HG03575 (cell line): ENCODE measurements around the gene PNLIP.

Experiments
- ATAC-seq: cut with Tn5 transposase; IDR thresholded peaks from one replicate; pipeline ENCODE4 v1.9.1; 2021; ENCODE audit not compliant: unreplicated experiment, insufficient number of reproducible peaks, low FRiP score; ENCODE audit errors: extremely low read depth

PNLIP gene

DNA sequence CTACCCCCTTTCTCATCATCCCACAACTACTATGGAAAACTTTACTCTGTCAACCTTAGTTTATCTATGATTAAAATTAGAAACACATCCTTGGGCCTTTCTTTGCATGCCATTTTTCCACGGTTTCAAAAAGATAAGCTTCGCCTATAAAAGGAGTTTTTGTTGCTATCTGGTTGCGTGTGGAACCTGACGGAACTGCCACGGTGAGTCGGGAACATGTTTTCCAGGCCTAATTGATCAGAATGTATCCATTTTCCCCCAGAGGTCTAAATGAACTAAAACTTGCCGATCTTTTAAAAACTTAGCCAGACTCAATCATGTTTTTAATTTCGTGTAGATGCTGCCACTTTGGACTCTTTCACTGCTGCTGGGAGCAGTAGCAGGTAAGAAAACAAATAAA is at the start of gene PNLIP:
PNLIP (plus strand) TSS at position 176 of the 400 bp plus-strand sequence; CDS start at position 338, 162 bp downstream.
- no peak for ATAC-seq

DNA sequence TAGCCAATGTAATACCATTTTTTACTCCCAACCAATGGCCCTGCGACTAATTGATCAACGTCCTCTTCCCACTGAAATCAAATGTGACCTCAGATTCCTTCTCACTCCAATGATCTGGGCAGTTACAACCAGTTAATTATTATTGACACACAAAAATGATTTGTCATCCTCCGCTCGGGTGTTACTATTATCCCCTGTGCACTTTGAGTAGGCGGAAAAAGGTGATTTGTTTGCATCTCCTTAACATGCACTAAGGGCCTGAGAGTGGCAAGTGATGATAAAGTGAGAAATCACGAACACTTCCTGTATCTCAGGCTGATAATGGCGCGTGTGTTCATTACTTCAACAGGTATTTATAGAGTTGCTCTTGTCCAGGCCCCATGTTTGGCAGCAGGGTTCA is 40.9 kb upstream of the PNLIP start:
- no peak for ATAC-seq

DNA sequence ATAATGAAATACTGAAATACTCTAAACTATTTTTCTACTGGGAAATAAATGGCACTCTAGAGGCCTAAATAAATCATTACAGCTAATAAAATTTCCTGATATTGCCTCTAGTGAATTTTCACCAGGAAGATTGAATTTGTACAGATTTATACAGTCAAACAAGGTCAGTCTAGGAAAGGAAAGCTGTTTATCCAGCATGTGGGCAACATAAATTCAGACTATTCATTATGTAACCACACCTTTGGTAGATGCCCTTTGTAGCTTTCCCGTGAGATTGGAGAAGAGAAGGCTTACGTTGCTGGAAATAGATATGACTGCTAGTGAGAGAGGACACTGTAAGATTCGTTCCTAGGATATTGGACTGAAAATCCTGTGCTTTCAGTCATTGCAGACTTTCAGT is 35.2 kb upstream of the PNLIP start:
- ATAC-seq = no peak

DNA sequence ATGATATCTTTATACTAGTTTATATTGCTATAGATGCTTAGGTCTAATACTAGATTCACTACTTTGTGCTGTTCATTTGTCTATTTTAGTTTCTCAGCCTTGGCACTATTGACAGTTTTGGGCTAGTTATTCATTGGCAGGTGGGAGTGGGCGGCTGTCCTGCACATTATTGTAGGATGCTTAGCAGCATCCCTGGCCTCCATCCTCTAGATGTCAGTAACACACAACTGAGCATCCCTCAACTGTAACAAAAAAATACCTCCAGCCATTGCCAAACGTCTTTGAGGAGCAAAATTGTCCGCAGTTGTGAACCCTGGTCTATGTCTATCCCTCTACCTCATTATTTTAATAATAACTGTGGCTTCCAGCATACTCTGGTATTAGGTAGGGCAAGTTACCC is 34.4 kb upstream of the PNLIP start:
- ATAC-seq = no peak

DNA sequence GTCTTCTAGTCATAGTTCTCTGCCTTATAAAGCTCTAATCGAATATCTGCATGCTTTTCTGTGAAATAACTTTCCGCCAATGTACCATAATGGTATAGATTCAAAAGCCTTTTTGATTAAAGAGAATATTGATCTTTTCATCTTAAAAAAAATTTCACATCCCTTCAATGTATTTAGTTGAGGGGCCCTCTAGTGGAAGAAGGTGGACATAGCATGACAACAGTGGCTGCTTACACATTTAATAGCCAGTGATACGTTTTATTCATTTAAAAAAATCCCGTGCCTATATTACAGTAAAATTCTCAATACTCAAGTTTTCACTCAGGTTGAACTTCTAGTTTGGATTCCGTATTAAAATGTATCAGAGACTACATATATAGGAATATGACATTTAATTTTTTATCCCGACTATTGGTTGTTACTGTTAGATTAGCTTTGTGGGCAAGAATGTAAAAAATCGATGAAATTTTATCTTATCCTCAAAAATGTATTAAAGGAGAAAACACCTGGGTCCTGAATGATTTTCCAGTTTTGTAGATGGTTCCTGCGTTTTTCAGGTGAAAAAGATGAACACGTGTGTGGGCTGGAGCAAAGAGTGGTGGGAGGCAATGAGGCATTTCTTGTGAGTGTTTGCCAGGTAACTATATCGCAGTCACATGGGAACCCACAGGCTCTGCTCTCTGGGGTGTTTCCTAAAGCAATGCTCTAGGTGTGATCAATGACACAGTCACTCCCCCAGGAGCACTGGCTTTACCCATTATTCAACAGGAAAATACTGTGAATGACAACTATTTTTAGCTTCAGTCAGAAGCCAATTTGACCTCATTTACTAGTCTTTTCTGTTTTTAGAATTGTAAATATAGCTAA is 24.1 kb upstream of the PNLIP start:
- no peak for ATAC-seq

DNA sequence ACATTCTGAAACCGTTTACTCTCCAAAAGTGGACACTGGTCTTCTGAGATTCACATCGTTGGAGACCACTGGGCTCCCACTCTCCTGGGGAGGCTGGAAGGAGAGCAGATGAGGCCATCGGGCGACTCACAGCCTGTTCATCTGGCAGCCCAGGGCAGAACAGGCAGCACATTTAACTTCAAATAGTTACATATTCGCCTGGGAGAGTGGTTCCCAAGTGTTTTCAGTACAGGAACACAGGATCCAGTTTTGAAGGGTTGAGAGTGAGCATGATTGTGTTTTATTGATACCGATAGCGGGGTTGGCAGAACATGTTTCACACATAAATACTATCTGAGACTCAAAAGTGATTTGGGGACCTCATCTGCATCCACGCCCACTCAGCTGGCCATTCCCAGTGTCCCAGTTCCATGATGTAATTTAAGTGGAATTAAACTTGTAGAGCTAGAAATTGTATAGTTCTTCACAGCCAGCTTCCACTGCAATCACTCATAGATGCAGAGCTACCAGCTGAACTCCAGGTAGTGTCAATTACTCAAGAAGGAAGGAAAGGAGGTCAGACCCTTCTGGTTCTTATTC is 22.8 kb upstream of the PNLIP start:
- no peak for ATAC-seq

DNA sequence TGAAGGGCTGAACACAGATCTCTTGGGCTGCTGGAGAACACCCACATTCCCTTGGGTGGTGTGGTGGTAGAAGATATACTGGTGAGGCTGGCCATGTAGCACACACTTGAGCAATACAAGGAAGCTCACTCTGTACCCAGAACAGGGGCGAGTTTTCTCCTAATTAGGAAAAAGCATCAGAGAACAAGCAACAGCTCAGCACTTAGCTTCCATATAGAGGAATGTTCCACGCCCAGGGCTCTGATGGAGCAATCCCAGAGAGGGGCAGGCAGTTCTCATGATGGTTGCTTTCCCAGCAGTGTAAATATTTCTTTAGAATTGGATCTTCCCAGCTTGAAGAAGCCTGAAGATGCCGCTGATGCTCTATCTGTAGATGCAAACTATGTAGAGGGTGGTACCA is 21.0 kb upstream of the PNLIP start:
- ATAC-seq = no peak

DNA sequence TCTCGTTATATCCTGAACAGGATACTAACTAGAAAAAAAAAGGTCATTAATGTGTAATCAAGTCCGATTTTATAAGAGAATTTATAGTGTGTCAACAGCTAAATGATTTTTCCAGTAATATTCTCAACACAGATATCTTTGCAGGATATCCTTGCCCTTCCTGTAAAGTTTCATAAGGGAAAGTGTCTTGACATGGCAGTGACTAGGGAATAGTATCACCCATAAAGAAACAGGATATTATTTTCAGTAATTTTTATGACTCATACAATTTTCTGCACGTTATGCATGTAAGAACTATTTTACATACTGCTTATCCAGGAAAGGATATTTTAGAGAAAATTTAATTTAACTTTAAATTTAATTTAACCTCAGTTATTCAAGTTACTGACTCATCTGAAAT is 19.5 kb upstream of the PNLIP start:
- no peak for ATAC-seq

DNA sequence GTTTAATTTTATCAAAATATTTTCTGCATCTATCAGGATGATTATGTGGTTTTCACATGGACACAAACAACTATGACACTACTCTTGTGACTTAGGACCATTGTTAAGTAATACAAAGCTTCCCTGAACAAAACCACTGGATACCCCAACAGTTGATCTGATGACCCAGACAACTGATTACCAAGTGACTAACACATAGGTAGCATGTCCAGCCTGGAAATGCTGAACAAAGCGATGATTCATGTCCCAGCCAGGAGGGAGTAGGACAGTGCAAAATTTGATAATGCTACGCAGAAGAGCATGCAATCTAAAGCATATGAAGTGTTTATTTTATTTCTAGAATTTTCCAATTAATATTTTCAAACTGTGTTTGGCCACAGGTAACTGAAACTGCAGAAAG is 8.9 kb upstream of the PNLIP start:
- ATAC-seq = no peak

DNA sequence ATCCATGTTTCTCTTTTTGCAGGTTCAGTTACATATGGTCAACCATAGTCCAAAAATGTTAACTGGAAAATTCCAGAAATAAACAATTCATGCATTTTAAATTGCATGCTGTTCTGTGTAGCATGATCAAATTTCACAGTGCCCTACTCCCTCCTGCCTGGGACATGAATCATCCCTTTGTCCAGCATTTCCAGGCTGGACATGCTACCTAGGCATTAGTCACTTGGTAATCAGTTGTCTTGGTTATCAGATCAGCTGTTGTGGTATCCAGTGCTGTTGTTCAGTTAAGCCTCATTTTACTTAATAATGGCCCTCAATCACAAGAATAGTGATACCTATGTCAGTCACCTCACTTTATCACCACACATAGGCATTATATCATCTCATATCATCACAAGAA is 7.3 kb upstream of the PNLIP start:
- no peak for ATAC-seq

DNA sequence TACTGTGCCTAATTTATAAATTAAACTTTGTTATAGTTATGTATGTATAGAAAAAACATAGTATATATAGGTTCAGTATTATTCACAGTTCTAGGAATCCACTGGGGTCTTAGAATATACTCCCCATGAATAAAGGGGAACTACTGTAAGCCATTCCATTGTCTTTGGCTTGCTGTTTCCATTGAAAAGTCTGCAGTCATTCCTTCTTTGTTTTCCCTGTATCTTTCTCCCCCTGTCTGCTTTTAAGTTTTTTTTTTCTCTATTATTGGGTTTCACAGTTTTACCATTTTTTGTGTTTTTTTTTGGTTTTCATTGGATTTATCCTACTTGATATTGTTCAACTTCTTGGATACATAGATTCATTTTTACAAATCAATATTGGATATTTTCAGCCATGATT is 6.7 kb upstream of the PNLIP start:
- ATAC-seq = no peak

DNA sequence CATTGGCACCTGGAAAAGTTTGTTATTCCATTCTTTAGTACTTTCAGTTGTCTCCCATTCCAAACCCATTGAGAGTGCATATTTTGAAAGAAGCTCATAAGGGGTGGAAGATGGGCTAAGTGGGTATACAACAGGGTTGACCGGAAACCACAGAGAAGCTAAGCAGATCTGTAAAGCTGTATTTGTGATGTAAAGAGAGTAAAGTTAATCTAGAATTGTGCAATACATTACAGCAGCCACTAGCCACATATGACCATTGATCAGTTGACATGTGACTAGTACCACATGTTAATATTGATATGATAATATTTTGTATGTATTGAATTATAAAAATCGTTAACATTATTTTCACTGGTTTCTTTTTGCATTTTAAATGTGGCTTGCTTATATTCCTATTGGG is 4.9 kb upstream of the PNLIP start:
- ATAC-seq = no peak

DNA sequence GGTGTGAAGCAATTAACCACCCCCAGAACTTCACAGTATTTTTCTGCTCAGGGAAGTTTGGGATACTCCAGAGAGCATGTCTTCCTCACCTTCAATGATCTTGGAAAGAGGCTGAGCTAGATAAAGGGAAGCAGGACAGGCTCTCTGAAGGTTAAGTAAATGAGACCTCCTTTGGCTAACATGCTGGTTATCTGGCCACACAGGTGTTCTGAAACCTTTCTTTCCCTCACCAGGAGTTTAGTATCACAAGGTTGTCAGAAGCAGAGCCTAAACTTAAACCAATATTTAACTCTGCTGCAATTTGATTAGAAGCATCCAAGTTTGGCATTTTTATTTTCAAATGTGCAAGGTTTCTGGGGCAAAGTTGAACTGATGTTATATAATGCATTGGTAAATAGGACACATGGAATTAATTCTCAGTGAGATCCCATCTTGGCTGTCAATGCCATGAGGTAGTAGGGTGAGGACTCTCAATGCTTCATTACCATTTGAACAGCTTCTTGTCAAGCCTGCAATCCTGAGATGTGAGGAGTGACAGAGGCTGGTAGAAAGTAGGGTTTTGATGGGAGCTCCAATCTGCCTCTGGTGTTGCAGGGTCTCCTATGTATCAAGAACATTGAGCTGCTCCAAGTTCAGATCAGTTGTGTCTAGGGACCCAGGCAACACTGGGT is 3.6 kb upstream of the PNLIP start:
- no peak for ATAC-seq

DNA sequence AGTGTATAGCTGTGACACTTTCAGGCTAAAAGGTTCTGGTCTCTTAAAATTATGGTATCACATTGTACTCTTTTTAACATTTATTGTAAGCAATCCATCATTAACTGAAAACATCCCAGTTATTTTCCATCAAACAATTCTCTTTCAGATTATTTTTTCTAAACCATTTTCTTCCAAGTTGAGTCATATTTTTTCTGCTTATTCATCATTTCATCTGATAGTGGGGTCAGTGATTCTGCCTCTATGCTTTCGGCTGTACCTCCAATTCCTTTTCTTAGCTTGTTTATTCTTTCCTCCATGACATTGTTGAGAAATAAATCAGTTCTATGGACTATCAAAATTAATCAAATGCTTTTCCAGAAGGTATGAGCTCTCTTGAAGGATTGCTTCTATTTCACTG is 609 bp upstream of the PNLIP start:
- ATAC-seq = no peak

DNA sequence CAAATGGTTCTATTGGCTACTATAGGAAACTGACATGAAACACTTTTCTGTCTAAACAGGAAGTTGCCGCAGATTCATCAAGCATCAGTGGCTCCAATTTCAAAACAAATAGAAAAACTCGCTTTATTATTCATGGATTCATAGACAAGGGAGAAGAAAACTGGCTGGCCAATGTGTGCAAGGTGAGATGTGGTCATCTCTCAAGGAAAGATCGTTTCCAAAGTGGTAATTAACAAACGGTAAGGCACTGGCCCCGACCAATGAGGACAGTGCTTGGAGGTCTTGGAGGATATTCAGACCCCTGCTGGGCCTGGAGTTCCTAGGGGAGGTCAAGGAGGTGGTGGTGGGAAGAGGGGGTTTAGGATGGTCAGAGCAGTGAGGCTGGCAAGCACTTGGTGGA is 2.6 kb downstream of the PNLIP start:
- no peak for ATAC-seq

DNA sequence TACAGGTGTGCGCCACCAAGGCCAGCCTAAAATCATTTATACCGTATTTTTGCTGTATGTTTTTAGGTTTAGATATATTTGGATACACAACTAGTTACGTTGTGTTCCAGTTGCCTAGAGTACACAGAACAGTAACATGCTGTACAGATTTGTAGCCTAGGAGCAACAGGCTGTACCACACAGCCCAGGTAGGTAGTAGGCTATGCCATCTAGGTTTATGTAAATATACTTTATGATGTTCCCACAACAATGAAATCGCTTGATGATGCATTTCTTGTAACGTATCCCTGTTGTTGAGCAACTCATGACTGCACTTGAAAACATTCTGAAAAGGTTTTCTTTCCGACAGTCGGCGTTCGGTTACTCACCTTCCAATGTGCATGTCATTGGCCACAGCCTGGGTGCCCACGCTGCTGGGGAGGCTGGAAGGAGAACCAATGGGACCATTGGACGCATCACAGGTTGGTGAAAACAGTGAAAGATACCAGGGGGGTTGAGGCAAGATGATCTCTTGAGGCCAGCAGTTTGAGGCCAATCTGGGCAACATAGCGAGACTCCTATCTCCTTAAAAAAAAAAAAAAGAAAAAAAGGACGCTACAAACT is 7.7 kb downstream of the PNLIP start:
- ATAC-seq = no peak

DNA sequence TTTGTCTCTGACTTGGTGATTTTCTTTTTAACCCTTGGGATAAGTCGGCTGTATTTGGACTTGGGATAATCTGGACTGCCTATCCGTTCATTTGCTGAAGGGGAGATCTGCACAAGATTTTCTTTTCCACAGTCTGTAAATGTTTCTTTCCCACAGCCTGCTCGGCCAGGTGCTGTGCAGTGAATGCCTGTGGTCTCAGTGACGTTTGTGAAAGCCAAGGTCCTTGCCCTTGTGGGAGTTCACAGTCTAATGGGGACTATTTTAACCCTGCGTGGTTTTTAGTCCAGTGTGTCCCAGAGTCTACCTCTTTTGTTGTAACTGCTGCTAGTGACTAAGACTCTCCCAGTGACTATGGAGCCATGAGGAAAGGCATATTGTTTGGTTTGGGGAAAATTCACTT is 8.9 kb downstream of the PNLIP start:
- ATAC-seq = no peak

DNA sequence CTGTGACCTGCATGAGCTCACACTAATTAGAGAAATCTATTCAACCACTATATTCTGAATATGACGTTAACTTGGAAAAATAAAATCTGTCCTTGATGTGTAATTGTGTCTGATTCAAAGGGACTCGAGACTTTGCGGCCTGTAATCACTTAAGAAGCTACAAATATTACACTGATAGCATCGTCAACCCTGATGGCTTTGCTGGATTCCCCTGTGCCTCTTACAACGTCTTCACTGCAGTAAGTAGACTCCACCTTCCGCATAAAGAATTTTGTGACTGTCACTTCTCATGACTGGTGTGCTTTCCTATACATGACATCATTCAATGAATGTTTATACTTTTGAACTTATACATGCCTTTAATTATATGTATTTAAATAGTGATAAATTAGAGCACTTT is 10.1 kb downstream of the PNLIP start:
- no peak for ATAC-seq

DNA sequence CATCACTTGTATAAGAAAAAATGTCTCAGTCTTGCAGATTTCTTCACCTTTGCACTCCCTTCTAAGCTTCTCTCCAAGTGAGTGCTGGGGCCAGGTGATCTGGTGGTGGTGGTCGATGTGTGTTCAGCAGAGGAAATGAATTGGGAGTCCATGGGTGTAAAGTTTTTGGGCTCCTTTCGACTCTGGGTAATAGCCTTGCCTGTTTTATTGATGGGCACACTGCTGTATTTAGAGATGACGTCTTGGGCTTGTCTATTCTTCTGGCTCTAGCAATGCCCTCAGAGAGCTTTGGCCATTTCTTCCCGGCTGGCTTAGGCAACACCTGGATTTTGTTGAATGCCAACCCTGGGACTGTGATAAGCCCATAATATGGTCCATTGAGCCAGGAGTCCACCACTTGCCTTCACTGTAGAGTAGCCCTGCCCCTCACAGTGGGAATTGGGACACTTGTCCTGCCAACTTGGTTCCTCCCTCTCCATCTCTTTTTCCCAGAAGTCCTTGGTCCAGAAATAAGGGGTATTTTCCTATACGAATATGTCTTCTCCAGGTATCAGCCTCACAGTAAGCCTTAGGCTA is 11.7 kb downstream of the PNLIP start:
- ATAC-seq = no peak

DNA sequence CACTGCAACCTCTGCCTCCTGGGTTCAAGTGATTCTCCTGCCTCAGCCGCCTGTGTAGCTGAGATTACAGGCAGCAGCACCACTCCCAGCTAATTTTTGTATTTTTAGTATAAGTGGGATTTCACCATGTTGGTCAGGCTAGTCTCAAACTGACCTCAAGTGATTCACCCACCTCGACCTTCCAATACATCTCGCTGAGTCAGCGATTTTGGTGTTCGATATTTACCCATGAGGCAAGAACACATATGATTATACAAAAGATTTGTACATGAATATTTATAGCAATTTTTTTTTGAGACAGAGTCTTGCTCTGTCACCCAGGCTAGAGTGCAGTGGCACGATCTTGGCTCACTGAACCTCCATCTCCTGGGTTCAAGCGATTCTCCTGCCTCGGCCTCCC is 19.8 kb downstream of the PNLIP start:
- ATAC-seq = no peak
